SH-SY5Y (cell line): ENCODE data around the gene PLA2G2D.

ENCODE experiments used
- GATA2 ChIP-seq: IDR thresholded peaks from 2 replicates; pipeline ENCODE4 v1.6.1; 2011; ENCODE audit warnings: mild to moderate bottlenecking, low read depth, low read length
- GATA3 ChIP-seq: IDR thresholded peaks from 2 replicates; pipeline ENCODE4 v1.6.1; 2011; ENCODE audit warnings: low read depth, mild to moderate bottlenecking, low read length, moderate library complexity

PLA2G2D gene

DNA sequence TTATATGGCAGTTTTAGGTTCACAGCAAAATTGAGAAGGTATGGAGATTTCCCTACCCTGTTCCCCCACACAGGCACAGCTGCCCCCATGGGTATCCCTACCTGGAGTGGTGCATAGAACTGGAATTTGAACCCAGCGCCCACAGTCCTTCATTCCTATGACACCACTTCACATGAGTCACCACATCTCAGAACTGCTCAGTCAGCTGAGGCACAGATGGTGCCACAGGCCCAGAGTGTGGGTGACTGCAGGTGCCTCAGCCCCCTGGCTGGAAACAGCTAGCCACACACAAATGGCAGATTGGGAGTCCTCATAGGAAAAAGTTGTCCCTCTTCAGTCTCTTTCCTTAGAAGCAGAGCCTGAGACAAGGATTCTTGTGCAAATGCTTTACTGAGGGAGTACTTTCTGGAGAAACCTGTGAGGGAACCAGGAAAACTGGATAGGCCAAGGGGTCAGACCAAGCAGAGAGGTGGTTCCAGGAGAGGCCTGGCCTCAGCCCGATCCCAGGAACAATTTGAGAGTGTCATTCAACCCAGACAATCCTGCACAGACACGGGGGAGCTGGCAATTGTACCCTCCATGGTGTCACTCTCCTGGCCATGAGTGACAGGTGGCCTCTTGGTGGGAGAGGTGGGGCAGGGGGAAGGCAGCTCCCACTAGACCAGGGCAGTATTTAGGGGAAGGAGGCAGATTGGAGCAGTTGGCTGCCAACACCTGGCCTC, 6.9 kb downstream of the PLA2G2D start:
- TF ChIP-seq GATA3 (no peak), GATA2 (no peak)

DNA sequence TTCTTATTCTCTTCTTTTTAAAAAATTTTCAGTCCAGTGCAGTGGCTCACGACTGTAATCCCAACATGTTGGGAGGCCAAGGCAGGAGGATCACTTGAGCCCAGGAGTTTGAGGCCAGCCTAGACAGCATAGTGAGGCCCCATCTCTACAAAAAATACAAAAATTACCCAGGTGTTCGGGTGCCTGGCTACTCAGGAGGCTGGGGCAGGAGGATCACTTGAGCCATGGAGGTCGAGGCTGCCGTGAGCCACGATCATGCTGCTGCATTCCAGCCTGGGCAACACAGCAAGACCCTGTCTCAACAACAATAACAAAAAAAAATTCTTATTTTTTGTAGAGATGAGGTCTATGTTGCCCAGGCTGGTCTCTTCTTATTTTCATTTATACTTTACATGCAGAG, 7.9 kb downstream of the PLA2G2D start:
- TF ChIP-seq GATA2 (no peak), GATA3 (no peak)

DNA sequence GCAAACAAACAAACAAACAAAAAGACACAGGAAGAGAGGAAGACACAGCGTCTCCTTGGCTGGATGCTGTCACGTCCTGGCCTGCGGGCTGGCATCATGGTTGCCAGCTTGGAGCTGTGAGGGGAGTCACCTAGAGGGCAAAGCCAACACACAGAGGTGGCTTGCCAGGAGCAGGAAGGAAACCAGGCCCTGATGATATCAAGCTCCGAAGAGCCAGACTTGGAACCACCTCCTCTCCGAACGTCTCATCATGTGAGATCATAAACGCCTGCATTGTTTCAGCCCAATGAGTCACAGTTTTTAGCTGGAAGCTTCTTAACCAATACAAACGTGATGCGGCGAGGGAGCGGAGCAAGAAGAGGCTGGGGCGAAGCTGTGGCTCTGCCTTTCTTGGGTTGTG, 8.7 kb downstream of the PLA2G2D start:
- TF ChIP-seq GATA2 (no peak), GATA3 (no peak)

DNA sequence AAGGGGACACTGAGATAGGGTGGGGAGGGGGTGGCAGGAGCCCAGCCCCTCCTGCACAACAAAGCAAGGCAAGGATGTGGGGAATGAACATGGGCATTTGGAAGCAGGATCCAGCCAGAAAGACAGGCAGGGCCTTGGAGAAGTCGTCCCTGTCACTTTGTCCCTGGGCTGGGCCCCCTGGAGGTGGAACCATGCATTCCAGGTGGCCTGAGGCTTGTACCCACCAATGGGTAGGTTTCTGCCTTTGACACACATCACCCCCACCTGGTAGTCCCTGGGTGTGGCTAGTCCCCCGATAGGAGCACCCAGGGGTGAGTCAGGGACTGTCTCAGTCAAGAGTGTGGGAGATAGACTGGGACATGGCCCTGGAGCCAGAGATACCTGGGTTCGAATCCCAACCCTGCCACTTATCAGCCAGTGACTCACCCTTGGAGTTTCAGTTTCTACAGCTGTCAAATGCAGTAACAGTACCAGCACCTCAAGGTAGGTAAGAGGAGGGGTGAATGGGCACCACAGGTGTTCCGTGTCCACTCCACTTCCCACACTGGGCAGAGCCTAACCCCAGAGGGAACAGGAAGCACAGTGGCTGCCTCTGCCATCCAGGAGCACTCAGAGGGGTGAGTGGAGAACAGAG, 10.0 kb downstream of the PLA2G2D start:
- TF ChIP-seq GATA3 = no peak
- TF ChIP-seq GATA2 = no peak

DNA sequence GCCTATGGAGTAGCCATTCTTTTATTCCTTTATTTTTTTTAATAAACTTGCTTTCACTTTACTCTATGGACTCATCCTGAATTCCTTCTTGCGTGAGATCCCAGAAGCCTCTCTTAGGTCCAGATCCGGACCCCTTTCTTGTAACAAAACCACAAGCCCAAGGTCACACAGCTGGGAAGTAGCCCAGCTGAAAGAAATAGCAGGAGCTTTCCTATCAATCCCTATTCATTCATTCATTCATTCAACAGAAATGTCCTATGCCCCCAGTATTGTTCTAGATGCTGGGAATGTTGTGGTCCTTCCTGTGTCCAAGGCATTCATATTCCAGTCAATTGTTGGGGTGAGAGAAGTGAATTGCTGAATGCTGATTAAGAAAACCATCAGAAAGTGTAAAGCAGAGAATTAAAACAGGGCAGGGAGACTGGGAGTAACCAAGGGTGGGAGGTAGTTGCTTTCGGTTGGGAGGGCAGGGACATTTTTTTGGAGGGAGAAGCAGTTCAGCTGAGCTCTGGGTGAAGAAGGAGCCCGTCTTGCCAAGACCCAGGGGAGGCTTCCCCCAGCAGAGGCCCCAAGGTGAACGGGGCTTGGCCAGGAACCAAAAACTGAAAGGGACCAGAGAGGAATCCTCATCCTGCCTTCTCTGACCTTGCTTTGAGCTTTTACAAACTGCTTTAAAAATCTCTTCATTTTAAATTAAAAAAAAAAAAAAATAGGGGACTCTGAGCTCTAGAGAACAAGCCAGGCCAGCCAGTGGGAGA, 10.8 kb downstream of the PLA2G2D start:
- TF ChIP-seq GATA2 (no peak), GATA3 (no peak)

DNA sequence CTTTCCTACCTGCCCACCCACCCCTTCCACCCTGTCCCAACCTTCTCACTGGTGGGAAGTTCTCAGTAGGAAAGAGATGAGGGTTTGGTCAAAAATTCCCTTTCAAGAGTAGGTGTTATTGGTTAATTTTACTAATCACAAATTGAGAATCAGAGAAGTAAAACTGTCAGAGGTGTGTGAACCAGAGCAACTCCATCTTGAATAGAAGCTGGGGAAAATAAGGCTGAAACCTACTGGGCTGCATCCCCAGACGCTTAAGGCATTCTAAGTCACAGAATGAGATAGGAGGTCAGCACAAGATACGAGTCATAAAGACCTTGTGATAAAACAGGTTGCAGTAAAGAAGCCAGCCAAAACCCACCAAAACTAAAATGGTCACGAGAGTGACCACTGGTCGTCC, 11.5 kb downstream of the PLA2G2D start:
- TF ChIP-seq GATA3 (no peak), GATA2 (no peak)

DNA sequence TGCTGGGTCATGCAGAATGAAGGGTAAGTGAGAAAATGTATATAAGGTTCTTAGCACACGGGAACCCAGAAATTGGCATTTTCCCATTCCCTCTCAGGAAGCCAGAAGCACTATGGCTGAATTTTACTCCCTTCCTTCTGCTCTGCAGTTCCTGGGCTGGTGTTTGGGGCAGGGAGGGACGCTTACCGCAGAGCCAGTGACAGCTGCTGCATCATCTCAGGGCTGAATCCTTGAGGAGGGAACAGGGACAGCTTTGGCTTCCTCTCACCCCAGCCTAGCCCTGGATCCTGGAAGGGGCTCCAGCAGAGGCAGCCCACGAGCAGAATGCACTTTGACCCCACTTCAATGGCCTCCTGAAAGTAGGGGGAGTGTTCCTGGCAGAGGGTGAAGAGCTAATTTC, 12.0 kb downstream of the PLA2G2D start:
- no peak for TF ChIP-seq GATA2
- TF ChIP-seq GATA3 = no peak

DNA sequence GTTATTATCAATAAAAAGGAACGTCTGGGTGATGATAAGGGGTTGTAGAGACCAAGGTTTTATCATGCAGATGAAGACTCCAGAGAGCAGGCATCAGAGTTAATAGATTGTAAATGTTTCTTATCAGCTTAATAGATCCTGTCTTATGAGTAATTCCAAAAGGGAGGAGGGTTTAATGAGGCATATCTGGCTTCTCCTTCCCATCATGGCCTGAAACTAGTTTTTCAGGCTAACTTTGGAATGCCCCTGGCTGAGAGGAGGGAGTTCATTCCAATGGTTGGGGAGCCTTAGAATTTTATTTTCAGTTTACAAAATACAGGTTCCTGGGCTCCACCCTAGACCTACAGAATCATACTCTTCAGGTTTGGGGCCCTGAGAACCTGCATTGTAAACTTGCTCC, 13.5 kb downstream of the PLA2G2D start:
- TF ChIP-seq GATA3 (no peak), GATA2 (no peak)

DNA sequence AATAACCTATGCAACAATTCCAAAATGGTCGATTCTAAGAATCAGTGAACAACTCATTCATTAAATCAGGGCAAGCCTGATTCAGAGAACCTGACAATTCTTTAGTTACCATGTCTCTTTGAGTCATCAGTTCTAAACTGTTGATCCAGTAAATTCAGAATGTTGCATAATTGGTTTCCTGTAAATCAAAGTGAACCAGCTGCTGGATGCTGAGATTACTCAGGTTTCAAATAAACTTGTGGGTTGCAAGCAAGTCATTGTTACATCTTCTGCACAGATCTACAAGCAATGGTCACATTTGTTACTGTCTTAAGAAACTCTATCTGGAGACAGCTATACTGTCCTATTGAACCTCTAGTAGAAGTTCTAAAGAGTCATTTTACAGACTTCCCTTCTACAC, 16.5 kb downstream of the PLA2G2D start:
- no peak for TF ChIP-seq GATA2
- TF ChIP-seq GATA3 = no peak

DNA sequence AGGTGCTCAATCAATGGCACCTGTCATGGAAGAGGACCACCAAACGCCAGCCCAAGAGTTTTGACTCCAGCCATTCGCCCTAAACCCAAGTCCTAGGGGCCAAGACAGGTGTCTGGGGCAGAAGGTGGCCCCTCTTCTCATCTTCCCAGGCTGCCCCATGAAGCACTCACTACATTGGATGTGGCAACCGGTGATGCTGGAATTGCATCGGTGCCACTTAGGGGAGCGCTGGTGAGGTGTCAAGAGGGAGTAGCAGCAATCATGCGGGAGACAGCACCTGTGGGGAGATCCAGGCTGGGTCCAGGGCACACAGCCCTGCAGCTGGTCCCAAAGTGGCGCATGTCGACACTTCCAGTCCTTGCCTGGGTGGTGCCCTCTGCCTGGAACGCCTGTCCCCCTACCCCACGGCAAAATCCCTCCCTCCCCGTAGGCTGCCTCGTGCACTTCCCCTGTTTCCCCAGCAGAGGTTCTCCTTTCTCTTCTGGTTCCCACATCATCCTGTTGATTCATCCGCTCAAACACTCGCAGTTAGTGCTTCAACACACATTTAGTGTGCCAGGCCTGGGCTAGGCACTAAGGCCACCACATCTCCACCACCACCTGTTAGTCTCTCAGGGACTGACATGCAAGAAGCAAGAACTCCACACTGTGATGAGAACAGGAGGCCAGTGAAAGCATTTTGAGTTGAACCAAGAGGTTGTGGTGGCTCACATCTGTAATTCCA, 18.5 kb downstream of the PLA2G2D start:
- no peak for TF ChIP-seq GATA2
- no peak for TF ChIP-seq GATA3

DNA sequence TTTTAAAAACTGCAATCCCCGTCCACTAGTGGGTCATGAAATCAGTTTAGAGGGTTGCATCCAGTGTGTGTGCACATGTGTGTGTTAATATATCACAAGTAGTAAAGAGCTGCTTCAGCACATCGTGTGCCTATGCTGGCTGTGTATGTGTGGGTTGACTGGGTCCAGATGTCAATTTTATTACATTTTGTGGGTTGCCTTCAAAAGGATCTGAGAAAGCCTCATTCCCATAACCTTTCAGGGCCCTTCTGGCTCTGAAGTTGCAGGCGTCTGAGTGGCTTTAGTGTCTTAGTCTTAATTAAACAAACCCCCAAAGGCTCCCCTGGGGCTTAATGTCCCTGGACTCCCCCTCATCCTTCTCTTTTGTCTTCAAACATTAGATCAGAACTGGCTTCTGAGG, 19.8 kb downstream of the PLA2G2D start:
- TF ChIP-seq GATA3 (no peak), GATA2 (no peak)

DNA sequence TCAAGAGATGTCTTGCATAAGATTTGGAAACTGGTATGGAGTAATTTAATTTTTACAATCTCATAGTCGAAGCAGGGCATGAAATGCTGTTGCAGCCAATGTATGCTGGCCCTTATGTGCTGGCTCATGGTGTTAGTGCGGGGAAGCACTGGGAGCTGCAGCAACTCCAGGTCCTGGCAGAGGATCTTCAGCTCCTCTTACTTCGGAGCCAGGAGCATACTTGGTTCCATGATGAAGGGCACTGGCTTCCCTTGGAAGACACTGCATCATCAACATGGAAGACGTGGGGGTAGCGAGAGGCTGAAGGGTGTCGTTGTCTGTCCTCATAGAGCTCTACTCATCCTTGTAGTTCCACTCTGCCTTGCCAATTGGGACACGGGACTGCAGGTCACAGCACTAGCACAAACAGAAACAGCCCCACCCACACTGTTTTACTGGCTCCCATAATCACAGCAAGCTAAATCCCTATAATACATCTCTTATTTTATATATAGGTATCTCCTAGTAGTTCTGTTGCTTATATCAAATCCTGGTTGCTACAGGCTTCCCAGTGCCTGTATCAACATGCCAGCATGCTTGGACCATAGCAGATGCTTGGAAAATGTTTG, 22.4 kb downstream of the PLA2G2D start:
- TF ChIP-seq GATA2 (no peak), GATA3 (no peak)

DNA sequence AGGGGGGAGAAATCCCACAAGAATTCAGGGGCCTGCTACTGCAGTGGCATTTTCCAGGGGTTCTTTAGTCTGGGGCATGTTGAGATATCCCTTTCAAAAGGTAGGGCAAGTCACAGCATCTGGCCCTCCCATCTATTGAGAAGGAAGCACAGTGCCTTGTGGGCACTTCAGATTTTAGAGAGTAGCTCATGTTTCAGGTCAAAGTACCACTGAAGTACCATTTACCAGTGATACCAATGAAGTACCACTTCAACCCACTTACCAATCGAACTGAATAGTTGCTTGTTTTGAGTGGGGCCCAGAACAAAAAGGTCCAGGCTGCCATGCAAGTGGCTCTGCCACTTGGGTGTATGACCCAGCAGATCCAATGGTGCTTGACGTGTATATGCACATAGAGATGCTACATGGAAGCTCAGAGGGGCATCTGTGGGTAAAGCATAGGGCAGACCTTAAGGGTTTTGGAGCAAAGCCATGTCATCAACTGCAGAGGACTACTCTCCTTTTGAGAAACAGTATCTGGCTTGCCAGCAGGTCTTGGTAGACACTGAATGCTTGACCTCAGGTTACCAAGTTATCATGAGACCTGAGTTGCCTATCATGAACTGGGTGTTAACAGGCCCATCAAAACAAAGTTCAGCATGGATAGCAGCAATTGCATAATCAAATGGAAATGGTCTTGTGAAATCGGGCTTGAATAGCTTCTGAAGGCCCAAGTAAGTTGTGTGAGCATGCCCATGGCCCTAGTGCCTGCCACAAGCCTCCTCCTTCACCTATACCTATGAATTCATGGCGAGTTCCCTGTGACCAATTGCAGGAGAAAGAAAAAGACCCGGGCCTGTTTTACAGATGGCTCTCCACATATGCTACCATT, 23.5 kb downstream of the PLA2G2D start:
- TF ChIP-seq GATA3 = no peak
- TF ChIP-seq GATA2 = no peak

DNA sequence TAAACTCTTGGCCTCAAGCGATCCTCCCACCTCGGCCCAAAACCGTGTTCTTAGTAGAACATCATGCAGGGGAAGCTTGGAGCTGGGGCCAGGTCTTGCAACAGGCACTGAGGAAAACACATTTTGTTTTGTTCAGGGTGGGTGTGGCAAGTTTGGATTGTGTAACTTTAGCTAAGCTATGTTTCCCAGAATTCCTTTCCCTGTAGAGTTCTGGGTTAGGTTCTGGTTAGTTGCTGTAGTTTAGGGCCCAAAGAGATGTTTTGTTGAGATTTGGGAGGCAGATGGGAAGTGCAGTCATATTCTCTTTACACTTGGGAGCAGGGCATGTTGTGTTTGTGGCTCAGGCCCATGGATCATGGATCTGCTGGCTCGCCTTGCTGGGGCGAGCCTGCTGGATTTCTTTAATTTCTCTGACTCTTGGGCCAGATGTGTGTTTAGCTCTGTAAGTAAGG, 25.4 kb downstream of the PLA2G2D start:
- TF ChIP-seq GATA2 (no peak), GATA3 (no peak)
